Astrocyte (in vitro differentiated cells and primary cell): ENCODE data around the gene EP400. TPM values are rescaled to one million over a fixed set of nuclear protein-coding genes. Genes with fewer than 3 reads are reported as not detected.

Experiments
- DNase-seq: peaks from one replicate; pipeline ENCODE4 v3.0.0-alpha.2; 2010; ENCODE audit warnings: low read depth
- FAIRE-seq: peaks from 2 replicates; lab custom pipeline; 2011; peaks lifted over from hg19 to GRCh38; lab: Jason Lieb, UNC
- H2AFZ ChIP-seq: 2 replicates; pipeline ENCODE4 v1.6.0; 2012; ENCODE audit warnings: low read depth, low read length, inconsistent platforms
- H3K27ac ChIP-seq: 2 replicates; pipeline ENCODE4 v1.5.1; 2011; ENCODE audit warnings: low read depth, low read length, inconsistent platforms
- H3K27me3 ChIP-seq: 2 replicates; pipeline ENCODE4 v1.6.0; 2011; ENCODE audit warnings: low read length, inconsistent platforms; ENCODE audit not compliant: insufficient read depth
- H3K36me3 ChIP-seq: 2 replicates; pipeline ENCODE4 v1.5.1; 2011; ENCODE audit warnings: low read length, inconsistent platforms; ENCODE audit not compliant: insufficient read depth
- H3K4me1 ChIP-seq: 2 replicates; pipeline ENCODE4 v1.5.1; 2011; ENCODE audit warnings: low read length, inconsistent platforms; ENCODE audit not compliant: insufficient read depth
- H3K4me2 ChIP-seq: 2 replicates; pipeline ENCODE4 v1.6.0; 2012; ENCODE audit warnings: low read length, inconsistent platforms
- H3K4me3 ChIP-seq: 2 replicates; pipeline ENCODE4 v1.5.1; 2011; ENCODE audit warnings: low read depth, mild to moderate bottlenecking, low read length, inconsistent platforms; ENCODE audit not compliant: insufficient read depth
- H3K79me2 ChIP-seq: 2 replicates; pipeline ENCODE4 v1.6.0; 2012; ENCODE audit warnings: mild to moderate bottlenecking, low read length, inconsistent platforms; ENCODE audit not compliant: insufficient read depth
- H3K9ac ChIP-seq: 2 replicates; pipeline ENCODE4 v1.6.0; 2012; ENCODE audit warnings: mild to moderate bottlenecking, low read length, inconsistent platforms
- H3K9me3 ChIP-seq: 2 replicates; pipeline ENCODE4 v1.5.1; 2012; ENCODE audit warnings: low read depth, mild to moderate bottlenecking, low read length, inconsistent platforms; ENCODE audit not compliant: insufficient read depth
- H4K20me1 ChIP-seq: 2 replicates; pipeline ENCODE4 v1.6.0; 2012; ENCODE audit warnings: low read length, inconsistent platforms; ENCODE audit not compliant: insufficient read depth
- H3K27ac Mint-ChIP-seq: one replicate; pipeline ENCODE4 v1.8.0; 2021; ENCODE audit warnings: mild to moderate bottlenecking, mixed read lengths; ENCODE audit not compliant: unreplicated experiment
- H3K27me3 Mint-ChIP-seq: one replicate; pipeline ENCODE4 v1.8.0; 2021; ENCODE audit warnings: low read depth, mixed read lengths; ENCODE audit not compliant: unreplicated experiment
- H3K36me3 Mint-ChIP-seq: one replicate; pipeline ENCODE4 v1.8.0; 2021; ENCODE audit warnings: low read depth, mixed read lengths; ENCODE audit not compliant: unreplicated experiment
- H3K4me1 Mint-ChIP-seq: one replicate; pipeline ENCODE4 v1.8.0; 2021; ENCODE audit warnings: low read depth, mixed read lengths; ENCODE audit not compliant: unreplicated experiment
- H3K4me3 Mint-ChIP-seq: one replicate; pipeline ENCODE4 v1.8.0; 2021; ENCODE audit warnings: mild to moderate bottlenecking, moderate library complexity, mixed read lengths; ENCODE audit not compliant: unreplicated experiment
- H3K9me3 Mint-ChIP-seq: one replicate; pipeline ENCODE4 v1.8.0; 2021; ENCODE audit warnings: mild to moderate bottlenecking, mixed read lengths; ENCODE audit not compliant: unreplicated experiment
- CTCF ChIP-seq: IDR thresholded peaks from 2 replicates; pipeline ENCODE4 v1.5.1; 2011; ENCODE audit warnings: low read depth, mild to moderate bottlenecking, inconsistent platforms, low read length, moderate library complexity; ENCODE audit not compliant: insufficient read depth
- EZH2 ChIP-seq: IDR thresholded peaks from 2 replicates; pipeline ENCODE4 v1.6.1; 2012; ENCODE audit warnings: mild to moderate bottlenecking, low read length, inconsistent platforms; ENCODE audit not compliant: insufficient read depth
- total RNA-seq: library from RNA; stranded (reverse); gene quantifications from 2 replicates; pipeline ENCODE4 v1.2.1, GENCODE V29; 2021

Gene EP400
- total RNA-seq, 1 donor from 2014 or later = 39.8 TPM

DNA sequence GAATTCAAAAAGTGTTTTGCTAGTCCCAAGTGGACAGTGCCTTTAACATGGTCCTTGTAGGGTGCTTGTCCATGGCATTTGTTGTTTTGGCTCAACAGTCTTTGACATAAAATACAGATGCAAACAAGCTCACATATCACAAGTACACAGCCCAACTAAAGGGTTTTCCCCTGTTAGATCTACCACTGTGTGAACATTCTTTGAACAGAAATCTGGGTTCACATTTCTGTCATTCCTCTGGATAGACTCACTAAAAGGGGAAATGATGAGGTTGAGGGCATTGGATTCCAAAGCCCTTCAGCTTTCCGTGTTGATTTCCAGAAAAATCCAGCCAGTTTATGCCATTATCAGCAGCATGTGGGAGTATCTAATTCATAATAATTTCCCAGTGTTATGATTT is 54.1 kb downstream of the EP400 start:
- Histone ChIP-seq H2AFZ (no peak overlapping the region), H3K9ac (peak overlapping the region; percentile 35), H3K9me3 (no peaks in the 10 kb centered on the region), H3K4me3 (no peak overlapping the region), H3K27ac (peak overlapping the region; percentile 72), H3K79me2 (peaks cover 14% of the 10 kb centered on the region), H3K4me2 (peak overlapping the region; percentile 76), H3K4me1 (peaks cover 10% of the 10 kb centered on the region), H3K36me3 (peaks cover 20% of the 10 kb centered on the region), H4K20me1 (peaks cover 7% of the 10 kb centered on the region), H3K27me3 (no peaks in the 10 kb centered on the region)
- Mint-ChIP-seq H3K27me3 (no peaks in the 10 kb centered on the region), H3K9me3 (no peaks in the 10 kb centered on the region), H3K36me3 (peaks cover 25% of the 10 kb centered on the region), H3K4me3 (peak overlapping the region; percentile 47), H3K4me1 (peaks cover 26% of the 10 kb centered on the region), H3K27ac (peak overlapping the region; percentile 70)
- peak; percentile 76 for DNase-seq
- FAIRE-seq = peak; percentile 78
- no peak for TF ChIP-seq CTCF

GRCh38 chr12:132004946-132005345 is 55.2 kb downstream of the EP400 start:
- TF ChIP-seq CTCF (no peak), EZH2 (no peak)
- H3K4me1 ChIP-seq = peaks cover 10% of the 10 kb centered on the region
- no peaks in the 10 kb centered on the region for H3K27me3 Mint-ChIP-seq
- H3K27ac ChIP-seq = no peak overlapping the region
- no peak overlapping the region for H2AFZ ChIP-seq
- peaks cover 16% of the 10 kb centered on the region for H3K79me2 ChIP-seq
- no peak overlapping the region for H3K27ac Mint-ChIP-seq
- no peak overlapping the region for H3K4me3 Mint-ChIP-seq
- H3K9ac ChIP-seq = no peak overlapping the region
- FAIRE-seq (no peak), DNase-seq (no peak)
- no peaks in the 10 kb centered on the region for H3K27me3 ChIP-seq
- H3K9me3 ChIP-seq = no peaks in the 10 kb centered on the region
- H3K9me3 Mint-ChIP-seq = no peaks in the 10 kb centered on the region
- peaks cover 9% of the 10 kb centered on the region for H4K20me1 ChIP-seq
- H3K4me1 Mint-ChIP-seq = peaks cover 26% of the 10 kb centered on the region
- H3K36me3 ChIP-seq = peaks cover 18% of the 10 kb centered on the region
- no peak overlapping the region for H3K4me3 ChIP-seq
- H3K4me2 ChIP-seq = no peak overlapping the region
- H3K36me3 Mint-ChIP-seq = peaks cover 25% of the 10 kb centered on the region

GRCh38 chr12:132006056-132006680 is 56.4 kb downstream of the EP400 start:
- Mint-ChIP-seq H3K9me3 (no peaks in the 10 kb centered on the region), H3K4me3 (no peak overlapping the region), H3K4me1 (peaks cover 21% of the 10 kb centered on the region), H3K36me3 (peaks cover 21% of the 10 kb centered on the region), H3K27ac (no peak overlapping the region), H3K27me3 (no peaks in the 10 kb centered on the region)
- Histone ChIP-seq H3K4me2 (no peak overlapping the region), H3K4me3 (no peak overlapping the region), H3K27me3 (no peaks in the 10 kb centered on the region), H4K20me1 (peaks cover 9% of the 10 kb centered on the region), H3K4me1 (peaks cover 10% of the 10 kb centered on the region), H3K9ac (no peak overlapping the region), H3K79me2 (peaks cover 16% of the 10 kb centered on the region), H3K9me3 (no peaks in the 10 kb centered on the region), H3K36me3 (peaks cover 20% of the 10 kb centered on the region), H3K27ac (no peak overlapping the region), H2AFZ (no peak overlapping the region)
- no peak for TF ChIP-seq CTCF
- no peak for TF ChIP-seq EZH2
- no peak for FAIRE-seq
- DNase-seq = no peak
